CD1c-positive myeloid dendritic cell (primary cell): ENCODE results near the gene SLC25A51.

Experiments used
- DNase-seq: peaks from one replicate; pipeline ENCODE4 v3.0.0-alpha.2; 2016; ENCODE audit errors: extremely low spot score

SLC25A51 gene

GRCh38 chr9:37903647-37904444 lies at the start of gene SLC25A51:
SLC25A51 (minus strand) TSS chr9:37904127; CDS start chr9:37888550, 15,577 bp downstream.
- DNase-seq = peak; percentile 94

GRCh38 chr9:37953206-37953774 lies 49.4 kb upstream of the SLC25A51 start:
- no peak for DNase-seq

- DNase-seq = no peak
Observed at GRCh38 chr9:37952731-37953130, 48.8 kb upstream of the SLC25A51 start.

- DNase-seq = no peak
Observed at GRCh38 chr9:37951671-37952449, 47.9 kb upstream of the SLC25A51 start.

DNA sequence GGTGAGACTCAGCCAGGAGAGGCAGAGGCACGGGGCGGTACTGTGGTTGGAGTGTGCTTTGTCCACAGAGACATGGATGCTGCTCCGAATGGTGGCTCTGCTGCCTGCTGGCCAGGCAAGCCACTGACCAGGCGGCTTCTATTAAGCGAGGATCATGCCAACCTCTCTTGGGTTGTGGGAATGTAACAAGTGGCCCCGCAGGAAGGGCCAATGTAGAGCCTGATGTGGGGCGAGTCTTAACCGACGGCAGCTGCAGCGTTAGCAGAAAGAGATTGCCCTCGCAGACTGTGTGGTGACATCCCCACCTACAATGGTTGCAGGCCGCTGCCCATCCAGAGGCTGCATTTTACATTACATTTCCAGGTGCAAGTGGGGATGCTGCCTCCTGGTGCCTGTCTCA lies 46.6 kb upstream of the SLC25A51 start:
- no peak for DNase-seq

- no peak for DNase-seq
Observed at GRCh38 chr9:37949576-37949975, 45.6 kb upstream of the SLC25A51 start.

DNA sequence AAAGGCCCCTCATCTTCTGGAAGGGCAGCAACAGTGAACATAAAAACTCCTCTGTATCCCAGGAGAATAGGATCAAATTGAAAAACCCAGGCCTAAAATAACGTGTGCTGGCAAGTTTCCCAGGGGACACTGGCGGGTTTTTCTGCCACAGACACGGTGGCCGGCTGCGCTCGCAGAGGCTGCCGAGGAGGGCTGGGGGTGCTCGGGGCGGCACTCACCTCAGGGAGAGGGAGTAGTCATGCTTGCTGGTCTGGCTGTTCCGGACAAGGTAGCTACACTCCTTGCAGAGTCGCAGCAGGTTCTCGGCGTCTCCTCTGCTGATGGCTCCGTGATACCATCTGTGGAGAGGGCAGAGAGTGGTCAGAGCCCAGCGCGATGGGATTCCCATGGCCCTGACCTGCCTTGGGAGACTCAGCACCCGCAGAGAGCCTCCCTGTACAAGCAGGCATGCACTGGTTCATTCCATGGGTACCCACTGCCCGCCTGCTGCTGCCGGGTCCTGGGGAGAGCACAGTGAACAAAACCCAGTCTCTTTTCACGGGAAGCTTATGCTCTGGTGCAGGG lies 44.6 kb upstream of the SLC25A51 start:
- no peak for DNase-seq

DNA sequence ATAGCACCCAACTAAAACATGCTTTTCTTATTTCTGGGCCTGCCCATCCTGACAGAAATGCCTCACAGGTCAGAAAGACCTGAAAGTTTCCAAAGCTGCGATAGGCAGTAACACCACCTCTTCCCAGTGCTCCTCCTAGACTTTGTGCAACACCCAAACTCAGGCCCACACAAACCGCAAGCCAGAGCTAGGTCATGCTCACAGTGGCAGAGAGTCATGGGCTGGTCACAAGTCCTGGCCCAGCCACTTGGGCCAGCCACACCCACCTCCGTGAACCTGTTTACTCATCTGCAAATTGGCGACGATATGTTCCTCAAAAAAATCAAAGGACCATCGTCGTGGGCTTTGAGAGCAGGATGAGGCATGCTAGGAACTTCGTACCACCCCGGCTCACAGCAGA lies 44.0 kb upstream of the SLC25A51 start:
- peak; percentile 63 for DNase-seq

- no peak for DNase-seq
Observed at GRCh38 chr9:37947471-37947870, 43.5 kb upstream of the SLC25A51 start.

DNA sequence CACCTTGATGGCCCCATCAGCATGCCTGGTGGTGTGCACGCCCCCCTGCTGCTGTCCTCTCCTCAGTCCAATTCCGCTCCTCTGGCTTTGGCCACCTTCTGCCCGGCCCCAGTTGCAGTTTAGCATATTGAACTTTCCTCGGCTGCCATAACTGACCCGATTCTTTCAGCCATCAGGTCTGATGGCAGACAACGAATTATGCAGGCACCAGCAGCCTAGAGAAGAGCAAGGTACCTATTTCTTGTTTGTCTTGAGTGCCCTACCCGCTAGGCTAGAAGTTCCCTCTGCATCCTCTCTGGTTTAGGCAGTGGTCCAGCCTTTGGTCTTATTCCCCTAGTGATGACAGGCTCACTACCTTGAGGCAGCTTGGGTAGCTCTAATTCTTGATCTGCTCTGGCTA lies 43.0 kb upstream of the SLC25A51 start:
- DNase-seq = no peak

DNA sequence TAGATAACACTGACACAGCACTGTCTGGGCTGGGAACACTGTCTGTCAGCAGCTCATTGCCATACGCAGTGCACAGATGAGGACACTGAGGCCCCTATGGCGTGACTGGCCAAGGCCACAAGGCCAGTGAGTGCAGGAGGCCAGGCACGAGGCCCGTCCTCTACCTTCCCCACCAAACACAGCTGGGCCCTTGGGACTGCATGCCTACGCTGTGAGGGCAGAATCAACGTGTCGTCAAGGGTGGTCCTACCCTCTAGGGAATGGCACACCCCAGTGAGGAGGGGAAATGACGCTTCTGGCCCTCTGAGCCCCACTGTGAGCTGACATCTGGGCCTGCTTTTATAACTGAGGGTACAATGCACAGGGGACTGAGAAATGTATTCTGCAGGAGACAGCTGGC lies 42.1 kb upstream of the SLC25A51 start:
- no peak for DNase-seq

GRCh38 chr9:37944671-37945481 lies 40.9 kb upstream of the SLC25A51 start:
- DNase-seq = no peak

GRCh38 chr9:37944266-37944650 lies 40.3 kb upstream of the SLC25A51 start:
- DNase-seq = no peak

DNA sequence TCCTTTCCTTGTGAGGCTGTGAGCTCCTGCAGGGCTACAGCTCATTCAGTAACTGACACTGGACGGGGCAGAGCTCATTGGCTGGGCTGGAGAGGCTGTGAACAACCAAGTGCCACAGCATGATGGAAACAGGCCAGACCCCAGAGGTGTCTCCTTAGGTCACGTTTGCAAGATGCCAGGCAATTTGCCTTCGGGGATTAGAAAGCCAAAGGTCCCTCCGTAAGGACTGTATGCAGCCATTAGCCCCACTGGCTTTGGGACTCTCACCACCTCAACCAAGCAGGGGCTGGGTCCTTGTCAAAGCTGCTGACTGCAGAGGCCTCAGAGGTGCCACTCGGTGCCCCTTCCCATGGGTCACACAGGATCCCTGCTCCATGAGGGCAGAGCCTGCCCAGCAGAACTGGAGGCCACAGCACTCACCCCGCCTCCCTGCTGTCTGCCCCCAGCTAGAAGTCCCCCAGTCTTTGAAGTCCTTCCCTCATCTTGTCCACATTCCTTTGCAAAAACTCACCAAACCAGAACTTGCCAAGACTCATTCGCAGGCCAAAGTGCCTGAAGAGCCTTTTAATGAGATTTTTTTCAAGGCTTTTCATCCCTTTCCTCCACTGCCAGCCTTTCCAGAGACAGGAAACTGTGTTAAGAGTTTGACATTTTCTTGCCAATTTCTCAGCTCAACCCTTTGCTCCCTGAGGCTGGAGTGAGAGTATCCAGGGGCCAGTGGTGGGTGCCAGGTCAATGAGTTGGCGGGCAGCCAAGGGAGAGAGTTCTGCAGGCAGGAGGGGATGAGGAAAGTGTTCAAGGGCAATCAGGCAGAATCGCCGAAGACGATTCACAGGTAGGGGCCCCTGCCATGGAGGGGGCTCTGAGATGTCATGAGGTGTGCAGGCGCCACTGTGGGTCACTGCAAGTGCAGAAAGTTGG lies 39.7 kb upstream of the SLC25A51 start:
- DNase-seq = no peak

GRCh38 chr9:37942621-37943344 lies 38.9 kb upstream of the SLC25A51 start:
- DNase-seq = no peak

- no peak for DNase-seq
Observed at GRCh38 chr9:37941253-37941652, 37.3 kb upstream of the SLC25A51 start.

DNA sequence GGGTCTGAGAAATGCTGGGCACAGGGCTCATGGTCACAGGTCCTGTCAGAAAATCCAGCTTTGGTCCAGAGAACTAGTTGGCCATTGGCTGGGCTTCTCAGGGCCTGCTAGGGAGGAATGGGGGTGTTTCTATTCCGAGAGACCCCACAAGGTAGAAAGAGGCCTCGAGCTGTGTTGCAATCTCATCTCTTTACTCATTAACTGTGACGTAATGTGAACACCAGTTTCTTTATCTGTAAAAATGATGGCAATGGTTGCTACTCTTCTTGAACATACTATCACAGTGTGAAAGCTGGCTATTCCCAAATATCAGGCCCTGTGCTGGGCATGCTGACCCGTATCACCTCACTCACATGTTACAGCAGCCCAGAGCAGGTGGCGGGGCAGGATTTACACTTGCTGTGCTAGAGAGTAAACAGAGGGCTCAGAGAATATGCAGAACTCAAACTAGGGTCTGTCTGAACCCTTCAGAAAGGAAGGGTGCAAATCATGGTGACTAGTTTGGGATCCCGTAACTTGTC lies 35.7 kb upstream of the SLC25A51 start:
- DNase-seq = no peak

GRCh38 chr9:37938121-37938891 lies 34.4 kb upstream of the SLC25A51 start:
- DNase-seq = no peak

- no peak for DNase-seq
Observed at GRCh38 chr9:37937366-37937765, 33.4 kb upstream of the SLC25A51 start.
